ENCODE data around the gene NUDT3. TPM values are rescaled to one million over a fixed set of nuclear protein-coding genes. Genes with fewer than 3 reads are reported as not detected.
A peak's percentile ranks its signal among the peaks of the same experiment; 100 is the strongest.

The NUDT3 gene
- total and polyA plus RNA-seq, 9 of the 15 experiments (the other 6 are each of a cell fraction or from before 2014, with no cell fraction given) = 5.4 to 81.2 (median 56.4) TPM

GRCh38 chr6:34414999-34415858, 22.8 kb upstream of the NUDT3 start:
- H3K9ac ChIP-seq (ENCODE audit: insufficient read depth in 1 of 2, low read depth in 2 of 2, low read length in 2 of 2) = no peak overlapping the region
- CTCF ChIA-PET (ENCODE audit: low intra/inter-chr PET ratio) = interaction anchor here (0.6 to 3.3 kb wide), 7 partner anchors 9 to 252 kb away, joined by 3 to 27 read pairs (median 4); partner anchors contain the start of genes NUDT3 and SMIM29
- no peak overlapping the region for H3K4me2 ChIP-seq (ENCODE audit: insufficient read depth, low read length)
- H3K27me3 ChIP-seq (ENCODE audit: control insufficient read depth in 2 of 2, insufficient read depth in 2 of 2, low read length in 2 of 2) = no peaks in the 10 kb centered on the region
- H3K4me1 ChIP-seq (replicated peaks in 1 of 2; ENCODE audit: control insufficient read depth in 2 of 2, insufficient read depth in 2 of 2, low read length in 2 of 2) = no peaks in the 10 kb centered on the region
- BruUV-seq (replicated peaks) = no TSS peak
- H4K20me1 ChIP-seq (replicated peaks; ENCODE audit: control insufficient read depth, insufficient read depth, low read length) = peaks cover 20% of the 10 kb centered on the region
- no peak overlapping the region for H3K4me3 ChIP-seq
- peak; percentile 50 to 82 (median 63) for DNase-seq (ENCODE audit: extremely low read depth in 1 of 4, low spot score in 3 of 4)
- in situ Hi-C loops (cut with MboI) (loop anchor here (5.0 kb wide), 2 partner anchors 168 to 248 kb away; partner anchors contain the start of gene SMIM29), intact Hi-C loops (cut with micrococcal nuclease) (loop anchor here (1.0 to 2.0 kb wide), 3 partner anchors 166 to 250 kb away; partner anchors contain the start of gene SMIM29)
- POLR2A ChIA-PET = interaction anchor here (0.7 to 4.9 kb wide), 24 partner anchors 9 to 675 kb away, joined by 3 to 67 read pairs (median 5); partner anchors contain the start of genes HMGA1, NUDT3, RPS10 and SMIM29
- WGBS (ENCODE audit: insufficient coverage, low coverage, missing lambda C conversion rate) = 71% methylated on average over 11 of the region's 11 CpGs
- peak; percentile 85 for ATAC-seq
- peaks cover 5% of the 10 kb centered on the region for H3K79me2 ChIP-seq (ENCODE audit: control insufficient read depth, insufficient read depth, low read length)
- FAIRE-seq = peak; percentile 76
- H3K9me3 ChIP-seq (replicated peaks; ENCODE audit: control insufficient read depth, insufficient read depth, low read depth, low read length) = no peaks in the 10 kb centered on the region
- H3K36me3 ChIP-seq (ENCODE audit: control insufficient read depth, insufficient read depth, low read length) = peaks cover 62% of the 10 kb centered on the region
- H3K27ac ChIP-seq (ENCODE audit: extremely low read depth, low read depth, low read length) = no peak overlapping the region; the same call in 2 of the 3 replicates
- H3K9me1 ChIP-seq (ENCODE audit: control insufficient read depth, insufficient read depth, low read length) = no peaks in the 10 kb centered on the region
- no peak overlapping the region for H2AFZ ChIP-seq (ENCODE audit: low read depth, low read length)
- TF ChIP-seq ATF7 (IDR thresholded peaks at IDR 0.05) (0 out of 2 replicates have a peak, but pooled peaks have one; percentile 12), ZNF408 (CRISPR knock-in tag; IDR thresholded peaks at IDR 0.05; ENCODE audit: low read depth) (no peak; the same call in 1 of the 2 replicates), POLR2AphosphoS5 (IDR thresholded peaks at IDR 0.05; ENCODE audit: control insufficient read depth, insufficient read depth, low read depth, low read length) (peak; percentile 35; the same call in 1 of the 2 replicates), CBX8 (IDR thresholded peaks at IDR 0.05; ENCODE audit: borderline replicate concordance, extremely low read depth, low read depth, low read length, poor library complexity, severe bottlenecking) (no peak), MTF1 (CRISPR knock-in tag; IDR thresholded peaks at IDR 0.05; ENCODE audit: borderline replicate concordance) (peak; percentile 46; the same call in 1 of the 2 replicates), DEAF1 (CRISPR knock-in tag; IDR thresholded peaks at IDR 0.05) (peak; percentile 92), POLR2H (tag; IDR thresholded peaks at IDR 0.05; ENCODE audit: low read depth) (no peak), GABPA (tag; conservative IDR thresholded peaks at IDR 0.05; ENCODE audit: low read depth) (no peak), ZNF311 (CRISPR knock-in tag; IDR thresholded peaks at IDR 0.05) (no peak), LCOR (CRISPR knock-in tag; IDR thresholded peaks at IDR 0.05) (0 out of 2 replicates have a peak, but pooled peaks have one; percentile 48), KLF16 (IDR thresholded peaks at IDR 0.05) (peak; percentile 40; the same call in 1 of the 2 replicates), MEIS2 (IDR thresholded peaks at IDR 0.05; ENCODE audit: partially characterized antibody) (peak; percentile 30), CREB3 (tag; conservative IDR thresholded peaks at IDR 0.05; ENCODE audit: low read depth) (no peak), RBM25 (IDR thresholded peaks at IDR 0.05; ENCODE audit: low read depth, low read length, severe bottlenecking) (peak; percentile 46), TFAM (CRISPR knock-in tag; conservative IDR thresholded peaks at IDR 0.05) (no peak)
